GM12878 (cell line): ENCODE data around the gene OR14A2.

Experiments used
- CTCF ChIP-seq, 3 experiments: IDR thresholded peaks in 2 of 3; conservative IDR thresholded peaks in 1 of 3; 2 replicates each; pipeline ENCODE4 v1.5.1; 2011; ENCODE audit warnings: low read depth in 3 of 3, low read length in 3 of 3, mild to moderate bottlenecking in 3 of 3, control low read depth in 2 of 3, moderate library complexity in 2 of 3, inconsistent platforms in 1 of 3, mixed read lengths in 1 of 3; ENCODE audit not compliant: control insufficient read depth in 2 of 3, insufficient read depth in 1 of 3; ENCODE audit errors: extremely low read depth in 1 of 3
- EGR1 ChIP-seq, 2 experiments: IDR thresholded peaks; 1 replicate in 1 of 2; 2 replicates in 1 of 2; pipeline ENCODE4 v1.6.1; 2011 to 2012; ENCODE audit warnings: low read depth in 2 of 2, low read length in 2 of 2, borderline replicate concordance in 1 of 2, mild to moderate bottlenecking in 1 of 2, moderate library complexity in 1 of 2
- EP300 ChIP-seq, 2 experiments: fragments of 150-350 bp in 1 of 2; IDR thresholded peaks; 2 replicates each; pipeline ENCODE4 v1.6.1; 2011 to 2012; ENCODE audit warnings: low read depth in 2 of 2, low read length in 2 of 2, borderline replicate concordance in 1 of 2, improper control_type of control experiment in 1 of 2, inconsistent platforms in 1 of 2; ENCODE audit not compliant: control insufficient read depth in 1 of 2
- EZH2 ChIP-seq: IDR thresholded peaks from 2 replicates; pipeline ENCODE4 v1.6.1; 2012; ENCODE audit warnings: low read depth, mild to moderate bottlenecking, control low read depth, inconsistent platforms, low read length, borderline replicate concordance; ENCODE audit not compliant: control insufficient read depth
- NRF1 ChIP-seq: conservative IDR thresholded peaks from 2 replicates; pipeline ENCODE4 v1.6.1; 2011; ENCODE audit warnings: mild to moderate bottlenecking, low read depth, low read length, improper control_type of control experiment
- RAD21 ChIP-seq: IDR thresholded peaks from 2 replicates; pipeline ENCODE4 v1.6.1; 2011; ENCODE audit warnings: mild to moderate bottlenecking, low read depth, low read length, moderate library complexity; ENCODE audit not compliant: insufficient read depth
- SREBF2 ChIP-seq: IDR thresholded peaks from 2 replicates; pipeline ENCODE4 v1.6.1; 2012; ENCODE audit warnings: mild to moderate bottlenecking, low read length
- TAF1 ChIP-seq: IDR thresholded peaks from 2 replicates; pipeline ENCODE4 v1.6.1; 2011; ENCODE audit warnings: mild to moderate bottlenecking, low read depth, low read length, borderline replicate concordance

GRCh38 chr1:247740721-247741120 is 7.2 kb downstream of the OR14A2 start:
- TF ChIP-seq EZH2 = no peak
- no peak for TF ChIP-seq SREBF2
- no peak for TF ChIP-seq EP300 (IDR thresholded peaks at IDR 0.05; ENCODE audit: borderline replicate concordance in 1 of 2, control insufficient read depth in 1 of 2, low read depth in 2 of 2, low read length in 2 of 2)
- no peak for TF ChIP-seq TAF1
- TF ChIP-seq RAD21 = no peak
- TF ChIP-seq CTCF (IDR thresholded peaks at IDR 0.05 in 2 of 3, conservative IDR thresholded peaks at IDR 0.05 in 1 of 3; ENCODE audit: control insufficient read depth in 2 of 3, extremely low read depth in 1 of 3, insufficient read depth in 1 of 3, low read depth in 3 of 3, low read length in 3 of 3) = no peak
- TF ChIP-seq NRF1 = no peak
- no peak for TF ChIP-seq EGR1 (IDR thresholded peaks at IDR 0.05; ENCODE audit: borderline replicate concordance in 1 of 2, low read depth in 2 of 2, low read length in 2 of 2)
